Measurements from ENCODE around the gene TBP.

- TF ChIP-seq GATA2 (IDR thresholded peaks at IDR 0.05; ENCODE audit: low read depth, low read length): no peak
- TF ChIP-seq GATA3 (IDR thresholded peaks at IDR 0.05; ENCODE audit: low read depth, low read length): no peak
Measured at GRCh38 chr6:170575250-170575649, 21.1 kb downstream of the TBP start.

Data from SH-SY5Y (cell line).